Psoas muscle (tissue), 8 donors: Measurements from ENCODE around the gene FMNL2. TPM values are rescaled to one million over a fixed set of nuclear protein-coding genes. Genes with fewer than 3 reads are reported as not detected.

Experiments
- ATAC-seq, 4 donors: fragments of 200-7000 bp; cut with Tn5 transposase; one replicate each; pipeline ENCODE4 v1.9.1; 2020; ENCODE audit warnings: moderate library complexity in 3 of 4, mild to moderate bottlenecking in 2 of 4
- DNase-seq, 2 donors: peaks; one replicate each; pipeline ENCODE4 v3.0.0-alpha.2; 2020
- H3K27ac ChIP-seq: fragments of 200-600 bp; one replicate; pipeline ENCODE4 v1.8.0; 2022
- H3K27me3 ChIP-seq, 3 donors: fragments of 200-600 bp in 1 of 3; one replicate each; pipeline versions ENCODE4 v1.6.1 to v1.8.0; 2013 to 2022; ENCODE audit warnings: low read length in 2 of 3, mild to moderate bottlenecking in 2 of 3, moderate library complexity in 1 of 3; ENCODE audit not compliant: insufficient read depth in 3 of 3
- H3K36me3 ChIP-seq, 2 donors: fragments of 200-600 bp in 1 of 2; one replicate each; pipeline versions ENCODE4 v1.6.1 to v1.8.0; 2013 to 2022; ENCODE audit warnings: low read depth in 1 of 2, mild to moderate bottlenecking in 1 of 2, moderate library complexity in 1 of 2; ENCODE audit not compliant: insufficient read depth in 1 of 2
- H3K4me1 ChIP-seq: fragments of 200-600 bp; one replicate; pipeline ENCODE4 v1.8.0; 2022
- H3K4me3 ChIP-seq: fragments of 200-600 bp; one replicate; pipeline ENCODE4 v1.8.0; 2022; ENCODE audit warnings: mild to moderate bottlenecking
- H3K9me3 ChIP-seq: fragments of 200-600 bp; one replicate; pipeline ENCODE4 v1.8.0; 2022
- CTCF ChIP-seq: fragments of 200-600 bp; IDR thresholded peaks from one replicate; pipeline ENCODE4 v1.8.0; 2022; ENCODE audit warnings: antibody characterized with exemption
- WGBS, 3 donors: extraction: QIAGEN DNeasy Blood & Tissue Kit; methylation state at CpG; one replicate each; pipeline versions ENCODE4 v1.1.6 to v1.1.7; 2013; 5-methylcytosine and 5-hydroxymethylcytosine counted together
- intact Hi-C, 2 donors: fragments of 100-400 bp; cut with DNase I; formaldehyde crosslinking; loops; one replicate each; pipeline versions ENCODE4 v1.11.0 to v1.14.2; 2022
- polyA plus RNA-seq, 3 donors: library from polyadenylated mRNA; stranded (reverse); fragments of 200-250 nt; gene quantifications; one replicate each; pipeline ENCODE4 v1.2.3, GENCODE V29; 2013
- total RNA-seq, 4 donors: library from RNA; stranded (reverse); fragmentation: NEBNext Ultra II Directional in 2 of 4; extraction: Animal tissue kit (Norgen Biotek cat#: 25700) in 2 of 4; gene quantifications; one replicate each; pipeline versions ENCODE4 v1.2.1 to v1.2.4, GENCODE V29; 2021 to 2023
- donor health status: healthy with polysubstance abuse.
- donor health status: DM: no; HTN: no; CAD: no; lungs with moderate emphysema.
- donor health status: Bipolar disorder and iron deficiency.
- donor health status: healthy.
- donor health status: DM: yes; HTN: yes; CAD: no.
- donor health status: DM: no; HTN: no; CAD: no.
- donor health status: DM: no; HTN: no; CAD: no.
- donor health status: DM: yes; HTN: yes; CAD: no.

FMNL2 gene
- total and polyA plus RNA-seq, 7 donors, result 6.6 to 18.2 (median 11.0) TPM

- Histone ChIP-seq H3K9me3 (no peaks in the 10 kb centered on the region), H3K4me1 (peaks cover 33% of the 10 kb centered on the region), H3K27ac (no peak overlapping the region), H3K36me3 (no peaks in the 10 kb centered on the region), H3K27me3 (no peaks in the 10 kb centered on the region), H3K4me3 (no peak overlapping the region)
- no peak for TF ChIP-seq CTCF
- ATAC-seq, result no peak
- WGBS, 3 donors, result 98 to 99% (median 98%) methylated on average over 3 of the region's 3 CpGs
- intact Hi-C loops, result loop anchor here in 1 of 2 donors (5.0 to 10.0 kb wide), 2 partner anchors 82 to 214 kb away; partner anchors contain the start of gene FMNL2
- no peak for DNase-seq
Measured at GRCh38 chr2:152548996-152549395, 214.0 kb downstream of the FMNL2 start.

- Histone ChIP-seq H3K27ac (no peak overlapping the region), H3K27me3 (no peaks in the 10 kb centered on the region), H3K9me3 (no peaks in the 10 kb centered on the region), H3K4me1 (peaks cover 33% of the 10 kb centered on the region), H3K4me3 (no peak overlapping the region), H3K36me3 (no peaks in the 10 kb centered on the region)
- DNase-seq, result no peak
- ATAC-seq, result no peak
- intact Hi-C loops, result loop anchor here in 1 of 2 donors (5.0 to 10.0 kb wide), 2 partner anchors 82 to 215 kb away; partner anchors contain the start of gene FMNL2
- TF ChIP-seq CTCF, result no peak
- 89 to 90% (median 90%) methylated on average over 2 of the region's 2 CpGs for WGBS, 3 donors
Measured at GRCh38 chr2:152549423-152549822, 214.4 kb downstream of the FMNL2 start.

- peaks cover 24% of the 10 kb centered on the region for H3K4me1 ChIP-seq
- no peak overlapping the region for H3K4me3 ChIP-seq
- 51 to 61% (median 54%) methylated on average over 2 of the region's 2 CpGs for WGBS, 3 donors
- no peak for DNase-seq
- ATAC-seq, result no peak
- no peaks in the 10 kb centered on the region for H3K9me3 ChIP-seq
- H3K27ac ChIP-seq, result no peak overlapping the region
- intact Hi-C loops, result no loop called here
- no peak for TF ChIP-seq CTCF
- no peaks in the 10 kb centered on the region for H3K27me3 ChIP-seq
- no peaks in the 10 kb centered on the region for H3K36me3 ChIP-seq
Measured at GRCh38 chr2:152550386-152550785, 215.4 kb downstream of the FMNL2 start.

GRCh38 chr2:152552888-152553287 lies 217.9 kb downstream of the FMNL2 start:
- WGBS, 3 donors, result 83 to 94% (median 88%) methylated on average over 1 of the region's 1 CpG

More at GRCh38 chr2:152552888-152553287, 217.9 kb downstream of the FMNL2 start:
- Histone ChIP-seq H3K27me3 (no peaks in the 10 kb centered on the region), H3K4me1 (peaks cover 4% of the 10 kb centered on the region), H3K4me3 (no peak overlapping the region), H3K9me3 (no peaks in the 10 kb centered on the region), H3K27ac (no peak overlapping the region), H3K36me3 (no peaks in the 10 kb centered on the region)
- intact Hi-C loops, result no loop called here
- TF ChIP-seq CTCF, result no peak
- ATAC-seq (no peak), DNase-seq (no peak)
